GM18517 (cell line): ENCODE results near the gene SLC6A13.
"Not testable (repeated sequence)": the region's sequence is repeated elsewhere in the genome, so short reads cannot be mapped to it uniquely, and the experiment has no call there.

Source experiments
- ATAC-seq: cut with Tn5 transposase; IDR thresholded peaks from one replicate; pipeline ENCODE4 v1.9.1; 2021; ENCODE audit warnings: mild to moderate bottlenecking, moderate library complexity; ENCODE audit not compliant: unreplicated experiment

Gene SLC6A13

GRCh38 chr12:265096-265495, 2.5 kb upstream of the SLC6A13 start:
- no peak for ATAC-seq

GRCh38 chr12:264269-264668, 1.6 kb upstream of the SLC6A13 start:
- ATAC-seq: no peak

GRCh38 chr12:263574-263973, 938 bp upstream of the SLC6A13 start:
- ATAC-seq: no peak

GRCh38 chr12:262113-262512, 523 bp downstream of the SLC6A13 start:
- no peak for ATAC-seq

GRCh38 chr12:257521-258321, 4.9 kb downstream of the SLC6A13 start:
- ATAC-seq: no peak

GRCh38 chr12:256958-257357, 5.7 kb downstream of the SLC6A13 start:
- no peak for ATAC-seq

GRCh38 chr12:256225-256624, 6.4 kb downstream of the SLC6A13 start:
- no peak for ATAC-seq

GRCh38 chr12:254912-255311, 7.7 kb downstream of the SLC6A13 start:
- no peak for ATAC-seq

GRCh38 chr12:254039-254438, 8.6 kb downstream of the SLC6A13 start:
- no peak for ATAC-seq

- ATAC-seq: no peak
Observed at GRCh38 chr12:253116-253831, 9.4 kb downstream of the SLC6A13 start.

GRCh38 chr12:252636-253035, 10.0 kb downstream of the SLC6A13 start:
- ATAC-seq: no peak

GRCh38 chr12:247271-247670, 15.4 kb downstream of the SLC6A13 start:
- no peak for ATAC-seq

- ATAC-seq: no peak
Observed at GRCh38 chr12:243381-243780, 19.3 kb downstream of the SLC6A13 start.

GRCh38 chr12:242496-242895, 20.1 kb downstream of the SLC6A13 start:
- no peak for ATAC-seq

GRCh38 chr12:241266-241665, 21.4 kb downstream of the SLC6A13 start:
- ATAC-seq: no peak

- no peak for ATAC-seq
Observed at GRCh38 chr12:240566-240965, 22.1 kb downstream of the SLC6A13 start.

- no peak for ATAC-seq
Observed at GRCh38 chr12:238736-239398, 23.8 kb downstream of the SLC6A13 start.

GRCh38 chr12:238116-238515, 24.5 kb downstream of the SLC6A13 start:
- ATAC-seq: no peak

GRCh38 chr12:237026-237815, 25.4 kb downstream of the SLC6A13 start:
- ATAC-seq: no peak

GRCh38 chr12:236445-236844, 26.2 kb downstream of the SLC6A13 start:
- ATAC-seq: no peak

- ATAC-seq: not testable (repeated sequence)
Observed at GRCh38 chr12:235967-236366, 26.7 kb downstream of the SLC6A13 start.
